Measurements from ENCODE around the gene RAP2A.

The RAP2A gene

GRCh38 chr13:97403893-97404750 is 29.8 kb upstream of the RAP2A start:
- no peak overlapping the region for H3K4me3 ChIP-seq (ENCODE audit: severe bottlenecking)
- H3K9me3 ChIP-seq (ENCODE audit: severe bottlenecking), result no peaks in the 10 kb centered on the region
- no peak for TF ChIP-seq CTCF (IDR thresholded peaks at IDR 0.05; ENCODE audit: poor library complexity, severe bottlenecking)
- H3K36me3 ChIP-seq (ENCODE audit: low read depth), result no peaks in the 10 kb centered on the region
- no peaks in the 10 kb centered on the region for H3K4me1 ChIP-seq (ENCODE audit: insufficient read depth, poor library complexity, severe bottlenecking)
- DNase-seq (ENCODE audit: low spot score) (no peak), ATAC-seq (ENCODE audit: low read depth) (no peak)
- H3K27me3 ChIP-seq (ENCODE audit: insufficient read depth, poor library complexity, severe bottlenecking), result no peaks in the 10 kb centered on the region
- H3K27ac ChIP-seq (ENCODE audit: poor library complexity, severe bottlenecking), result no peak overlapping the region

GRCh38 chr13:97407540-97407939 is 26.4 kb upstream of the RAP2A start:
- no peak for TF ChIP-seq CTCF (IDR thresholded peaks at IDR 0.05; ENCODE audit: poor library complexity, severe bottlenecking)
- no peak overlapping the region for H3K4me3 ChIP-seq (ENCODE audit: severe bottlenecking)
- no peaks in the 10 kb centered on the region for H3K36me3 ChIP-seq (ENCODE audit: low read depth)
- no peak for DNase-seq (ENCODE audit: low spot score)
- H3K27me3 ChIP-seq (ENCODE audit: insufficient read depth, poor library complexity, severe bottlenecking), result no peaks in the 10 kb centered on the region
- no peak overlapping the region for H3K27ac ChIP-seq (ENCODE audit: poor library complexity, severe bottlenecking)
- ATAC-seq (ENCODE audit: low read depth), result no peak
- H3K9me3 ChIP-seq (ENCODE audit: severe bottlenecking), result no peaks in the 10 kb centered on the region
- no peaks in the 10 kb centered on the region for H3K4me1 ChIP-seq (ENCODE audit: insufficient read depth, poor library complexity, severe bottlenecking)

GRCh38 chr13:97408938-97409337 is 25.0 kb upstream of the RAP2A start:
- H3K36me3 ChIP-seq (ENCODE audit: low read depth), result no peaks in the 10 kb centered on the region
- H3K9me3 ChIP-seq (ENCODE audit: severe bottlenecking), result no peaks in the 10 kb centered on the region
- no peaks in the 10 kb centered on the region for H3K4me1 ChIP-seq (ENCODE audit: insufficient read depth, poor library complexity, severe bottlenecking)
- no peak overlapping the region for H3K4me3 ChIP-seq (ENCODE audit: severe bottlenecking)
- H3K27ac ChIP-seq (ENCODE audit: poor library complexity, severe bottlenecking), result no peak overlapping the region
- no peaks in the 10 kb centered on the region for H3K27me3 ChIP-seq (ENCODE audit: insufficient read depth, poor library complexity, severe bottlenecking)
- no peak for DNase-seq (ENCODE audit: low spot score)
- ATAC-seq (ENCODE audit: low read depth), result no peak
- TF ChIP-seq CTCF (IDR thresholded peaks at IDR 0.05; ENCODE audit: poor library complexity, severe bottlenecking), result no peak

GRCh38 chr13:97411984-97412383 is 22.0 kb upstream of the RAP2A start:
- Histone ChIP-seq H3K4me1 (ENCODE audit: insufficient read depth, poor library complexity, severe bottlenecking) (no peaks in the 10 kb centered on the region), H3K4me3 (ENCODE audit: severe bottlenecking) (no peak overlapping the region), H3K9me3 (ENCODE audit: severe bottlenecking) (no peaks in the 10 kb centered on the region), H3K27me3 (ENCODE audit: insufficient read depth, poor library complexity, severe bottlenecking) (no peaks in the 10 kb centered on the region), H3K27ac (ENCODE audit: poor library complexity, severe bottlenecking) (no peak overlapping the region), H3K36me3 (ENCODE audit: low read depth) (no peaks in the 10 kb centered on the region)
- DNase-seq (ENCODE audit: low spot score) (no peak), ATAC-seq (ENCODE audit: low read depth) (no peak)
- no peak for TF ChIP-seq CTCF (IDR thresholded peaks at IDR 0.05; ENCODE audit: poor library complexity, severe bottlenecking)

GRCh38 chr13:97413694-97414093 is 20.3 kb upstream of the RAP2A start:
- no peaks in the 10 kb centered on the region for H3K9me3 ChIP-seq (ENCODE audit: severe bottlenecking)
- no peak for TF ChIP-seq CTCF (IDR thresholded peaks at IDR 0.05; ENCODE audit: poor library complexity, severe bottlenecking)
- no peak overlapping the region for H3K27ac ChIP-seq (ENCODE audit: poor library complexity, severe bottlenecking)
- no peaks in the 10 kb centered on the region for H3K36me3 ChIP-seq (ENCODE audit: low read depth)
- no peaks in the 10 kb centered on the region for H3K4me1 ChIP-seq (ENCODE audit: insufficient read depth, poor library complexity, severe bottlenecking)
- H3K27me3 ChIP-seq (ENCODE audit: insufficient read depth, poor library complexity, severe bottlenecking), result no peaks in the 10 kb centered on the region
- ATAC-seq (ENCODE audit: low read depth) (no peak), DNase-seq (ENCODE audit: low spot score) (no peak)
- H3K4me3 ChIP-seq (ENCODE audit: severe bottlenecking), result no peak overlapping the region

All from RWPE2 (cell line).